ENCODE results near the gene CCDC97.
A peak's percentile ranks its signal among the peaks of the same experiment; 100 is the strongest.

The CCDC97 gene

DNA sequence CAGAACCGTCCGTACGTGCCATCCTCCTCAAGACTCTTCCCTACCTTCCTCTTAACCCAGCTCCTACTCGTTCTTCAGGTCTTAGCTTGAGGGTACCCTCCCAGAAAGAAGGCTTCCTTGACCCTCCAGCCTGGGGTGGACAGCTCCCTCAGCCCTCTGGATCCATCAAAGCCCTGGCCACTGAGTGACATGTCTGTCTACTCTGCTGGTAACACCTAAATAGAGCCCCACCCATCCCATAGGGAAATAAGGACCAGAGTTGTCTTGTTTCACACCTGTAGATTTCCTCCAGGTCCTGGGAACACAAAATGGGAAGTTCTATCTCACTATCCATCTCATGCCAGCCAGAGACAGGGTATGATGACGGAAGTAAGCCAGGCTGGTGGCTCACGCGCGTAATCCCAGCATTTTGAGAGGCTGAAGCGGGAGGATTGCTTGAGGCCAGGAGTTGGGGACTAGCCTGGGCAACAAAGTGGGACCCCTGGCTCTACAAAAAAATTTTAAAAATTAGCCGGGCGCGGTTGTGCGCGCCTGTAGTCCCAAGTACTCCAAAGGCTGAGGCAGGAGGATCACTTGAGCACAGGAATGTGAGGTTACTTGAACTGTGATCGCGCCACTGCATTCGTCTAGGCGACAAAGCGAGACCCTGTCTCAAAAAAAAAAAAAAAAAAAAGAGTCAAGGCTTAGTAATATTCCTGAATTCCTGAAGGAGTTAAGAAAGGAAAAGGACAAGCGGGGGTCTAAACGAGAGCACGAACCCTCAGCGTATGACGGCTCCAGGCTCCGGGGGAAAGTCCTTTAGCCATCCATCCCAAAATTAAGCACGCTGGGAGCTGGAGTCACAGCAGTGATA is 566 bp upstream of the CCDC97 start:
- TF ChIP-seq FOXP2 (optimal IDR thresholded peaks at IDR 0.05; ENCODE audit: control extremely low read depth, extremely low read length, insufficient read depth) (no peak), EZH2 (IDR thresholded peaks at IDR 0.05) (no peak), POLR2AphosphoS5 (IDR thresholded peaks at IDR 0.05; ENCODE audit: borderline replicate concordance, low read depth, low read length) (no peak; the same call in 1 of the 2 replicates)
- Histone ChIP-seq H3K4me3 (peak overlapping the region; percentile 98), H3K36me3 (ENCODE audit: insufficient read depth, low read length) (peaks cover 52% of the 10 kb centered on the region), H3K9me3 (ENCODE audit: low read depth, low read length) (no peaks in the 10 kb centered on the region), H3K9ac (ENCODE audit: insufficient read length) (peak overlapping the region; percentile 96), H3K27ac (peak overlapping the region; percentile 95)
- DNase-seq (ENCODE audit: low read depth, low spot score) = no peak

DNA sequence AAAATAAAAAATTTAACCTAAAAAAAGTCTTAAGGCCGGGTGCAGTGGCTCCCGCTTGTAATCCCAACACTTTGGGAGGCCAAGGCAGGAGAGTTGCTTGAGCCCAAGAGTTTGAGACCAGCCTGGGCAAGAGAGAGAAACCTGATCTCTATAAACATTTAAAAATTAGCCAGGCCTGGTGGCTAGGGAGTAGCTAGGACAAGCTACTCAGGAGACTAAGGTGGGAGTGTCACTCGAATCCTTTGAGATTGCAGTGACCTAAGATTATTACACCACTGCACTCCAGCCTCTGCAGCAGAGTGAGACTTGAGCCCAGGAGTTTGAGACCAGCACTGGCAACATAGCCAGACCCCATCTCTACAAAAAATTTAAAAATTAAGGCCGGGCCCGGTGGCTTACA is 1.1 kb downstream of the CCDC97 start:
- TF ChIP-seq POLR2AphosphoS5 (IDR thresholded peaks at IDR 0.05; ENCODE audit: borderline replicate concordance, low read depth, low read length) (no peak), EZH2 (IDR thresholded peaks at IDR 0.05) (no peak), FOXP2 (optimal IDR thresholded peaks at IDR 0.05; ENCODE audit: control extremely low read depth, extremely low read length, insufficient read depth) (no peak)
- Histone ChIP-seq H3K9ac (ENCODE audit: insufficient read length) (peak overlapping the region; percentile 96), H3K9me3 (ENCODE audit: low read depth, low read length) (no peaks in the 10 kb centered on the region), H3K36me3 (ENCODE audit: insufficient read depth, low read length) (peaks cover 44% of the 10 kb centered on the region), H3K4me3 (peak overlapping the region; percentile 98), H3K27ac (no peak overlapping the region; the same call in 1 of the 2 replicates)
- DNase-seq (ENCODE audit: low read depth, low spot score) = no peak

DNA sequence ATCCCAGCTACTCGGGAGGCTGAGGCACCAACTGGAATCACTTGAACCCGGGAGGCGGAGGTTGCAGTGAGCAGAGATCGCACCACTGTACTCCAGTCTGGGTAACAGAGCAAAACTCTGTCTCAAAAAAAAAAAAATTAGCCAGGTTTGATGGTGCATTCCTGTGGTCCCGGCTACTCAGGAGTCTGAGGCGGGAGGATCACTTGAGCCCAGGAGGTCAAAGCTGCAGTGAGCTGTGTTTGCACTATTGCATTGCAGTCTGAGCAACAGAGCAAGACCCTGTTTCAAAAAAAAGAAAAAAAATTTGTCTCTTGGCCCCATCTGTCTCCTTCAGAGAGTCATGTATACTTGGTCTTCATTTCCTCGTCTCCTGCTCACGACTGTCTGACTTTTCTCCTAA is 1.6 kb downstream of the CCDC97 start:
- TF ChIP-seq POLR2AphosphoS5 (IDR thresholded peaks at IDR 0.05; ENCODE audit: borderline replicate concordance, low read depth, low read length) (no peak), EZH2 (IDR thresholded peaks at IDR 0.05) (no peak), FOXP2 (optimal IDR thresholded peaks at IDR 0.05; ENCODE audit: control extremely low read depth, extremely low read length, insufficient read depth) (no peak)
- Histone ChIP-seq H3K36me3 (ENCODE audit: insufficient read depth, low read length) (peaks cover 44% of the 10 kb centered on the region), H3K9ac (ENCODE audit: insufficient read length) (no peak overlapping the region), H3K4me3 (no peak overlapping the region), H3K27ac (no peak overlapping the region), H3K9me3 (ENCODE audit: low read depth, low read length) (no peaks in the 10 kb centered on the region)
- DNase-seq (ENCODE audit: low read depth, low spot score) = no peak

DNA sequence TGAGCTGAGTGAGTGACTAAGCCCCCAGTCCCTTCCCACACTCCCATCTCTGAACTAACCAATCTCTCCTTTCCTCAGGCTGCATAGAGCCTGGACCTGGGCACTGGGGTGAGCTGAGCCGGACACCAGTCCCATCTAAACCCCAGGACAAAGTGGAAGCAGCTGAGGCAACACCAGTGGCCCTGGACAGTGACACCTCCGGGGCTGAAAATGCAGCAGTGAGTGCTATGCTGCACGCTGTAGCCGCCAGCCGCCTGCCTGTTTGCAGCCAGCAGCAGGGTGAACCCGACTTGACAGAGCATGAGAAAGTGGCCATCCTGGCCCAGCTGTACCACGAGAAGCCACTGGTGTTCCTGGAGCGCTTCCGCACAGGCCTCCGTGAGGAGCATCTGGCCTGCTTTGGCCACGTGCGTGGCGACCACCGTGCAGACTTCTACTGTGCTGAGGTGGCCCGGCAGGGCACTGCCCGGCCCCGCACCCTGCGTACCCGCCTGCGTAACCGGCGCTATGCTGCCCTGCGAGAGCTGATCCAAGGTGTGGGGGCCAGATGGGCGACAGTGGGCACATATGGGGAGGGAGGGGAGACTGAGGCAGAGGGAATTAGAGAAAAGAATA is 6.4 kb downstream of the CCDC97 start:
- H3K9ac ChIP-seq (ENCODE audit: insufficient read length) = no peak overlapping the region
- TF ChIP-seq POLR2AphosphoS5 (IDR thresholded peaks at IDR 0.05; ENCODE audit: borderline replicate concordance, low read depth, low read length) (no peak), FOXP2 (optimal IDR thresholded peaks at IDR 0.05; ENCODE audit: control extremely low read depth, extremely low read length, insufficient read depth) (no peak), EZH2 (IDR thresholded peaks at IDR 0.05) (no peak)
- H3K27ac ChIP-seq = no peak overlapping the region
- DNase-seq (ENCODE audit: low read depth, low spot score) = no peak
- no peaks in the 10 kb centered on the region for H3K9me3 ChIP-seq (ENCODE audit: low read depth, low read length)
- H3K4me3 ChIP-seq = no peak overlapping the region
- H3K36me3 ChIP-seq (ENCODE audit: insufficient read depth, low read length) = peaks cover 47% of the 10 kb centered on the region; the same call in 1 of the 2 replicates

DNA sequence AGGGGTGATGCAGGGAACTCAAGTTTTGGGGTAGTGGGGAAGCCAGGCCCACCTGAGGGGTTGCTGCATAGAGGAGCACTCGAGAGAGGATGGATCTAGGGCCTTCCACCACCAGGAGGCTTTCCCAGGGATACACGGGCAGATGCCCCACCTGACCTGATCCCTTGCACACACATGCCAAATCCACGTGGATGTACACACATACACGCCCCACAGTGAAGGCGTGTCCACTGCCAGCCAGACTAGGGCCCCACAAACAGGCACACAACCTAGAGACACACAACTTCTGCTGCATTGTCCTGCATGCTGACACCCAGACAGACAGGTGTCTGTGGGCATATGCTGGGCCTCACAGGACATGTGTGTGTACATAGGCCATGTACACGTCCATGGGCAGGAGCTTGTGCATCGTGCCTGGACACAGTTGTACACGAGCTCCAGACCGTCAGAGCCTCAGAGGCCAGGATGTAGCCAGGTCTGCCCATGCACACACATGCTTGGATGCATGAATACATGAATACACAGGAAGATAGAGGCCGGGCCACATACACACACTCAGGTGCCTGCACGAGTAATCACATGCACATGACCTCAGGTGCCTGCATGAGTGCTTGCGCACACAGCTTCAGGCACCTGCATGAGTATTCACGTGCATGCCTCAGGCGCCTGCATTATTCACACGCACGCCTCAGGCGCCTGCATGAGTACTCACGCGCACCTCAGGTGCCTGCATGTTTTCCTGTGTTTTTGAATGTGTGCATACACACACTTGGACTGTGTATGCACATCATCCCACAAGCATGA is 8.9 kb downstream of the CCDC97 start:
- DNase-seq (ENCODE audit: low read depth, low spot score) = no peak
- H3K36me3 ChIP-seq (ENCODE audit: insufficient read depth, low read length) = peaks cover 34% of the 10 kb centered on the region; the same call in 1 of the 2 replicates
- no peaks in the 10 kb centered on the region for H3K9me3 ChIP-seq (ENCODE audit: low read depth, low read length)

DNA sequence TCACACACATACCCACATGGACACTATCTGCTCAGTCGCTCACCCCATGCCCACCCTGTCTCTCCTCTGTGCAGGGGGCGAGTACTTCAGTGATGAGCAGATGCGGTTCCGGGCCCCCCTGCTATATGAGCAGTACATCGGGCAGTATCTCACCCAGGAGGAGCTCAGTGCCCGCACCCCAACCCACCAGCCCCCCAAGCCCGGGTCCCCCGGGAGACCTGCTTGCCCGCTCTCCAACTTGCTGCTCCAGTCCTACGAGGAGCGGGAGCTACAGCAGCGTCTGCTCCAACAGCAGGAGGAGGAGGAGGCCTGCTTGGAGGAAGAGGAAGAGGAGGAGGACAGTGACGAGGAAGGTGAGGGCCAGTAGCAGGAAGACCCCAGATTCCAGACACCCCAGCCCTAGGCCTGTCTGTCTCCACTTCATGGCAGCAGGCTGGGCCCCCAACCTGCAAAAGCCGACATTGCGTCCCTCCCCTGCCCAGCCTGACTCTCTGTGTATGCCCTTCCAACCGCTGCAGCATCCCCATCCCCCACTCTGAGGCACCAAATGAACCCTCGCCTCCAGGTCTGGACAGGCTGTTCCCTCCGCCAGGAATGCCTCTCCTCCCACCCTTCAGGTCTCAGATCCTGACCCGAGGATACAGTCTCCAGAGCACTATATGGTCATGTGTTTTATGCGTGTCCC is 9.7 kb downstream of the CCDC97 start:
- no peak overlapping the region for H3K27ac ChIP-seq
- H3K4me3 ChIP-seq = no peak overlapping the region
- H3K9ac ChIP-seq (ENCODE audit: insufficient read length) = no peak overlapping the region
- peaks cover 27% of the 10 kb centered on the region; the same call in 1 of the 2 replicates for H3K36me3 ChIP-seq (ENCODE audit: insufficient read depth, low read length)
- H3K9me3 ChIP-seq (ENCODE audit: low read depth, low read length) = no peaks in the 10 kb centered on the region
- DNase-seq (ENCODE audit: low read depth, low spot score) = no peak
- TF ChIP-seq FOXP2 (optimal IDR thresholded peaks at IDR 0.05; ENCODE audit: control extremely low read depth, extremely low read length, insufficient read depth) (no peak), POLR2AphosphoS5 (IDR thresholded peaks at IDR 0.05; ENCODE audit: borderline replicate concordance, low read depth, low read length) (peak; percentile 44; the same call in 1 of the 2 replicates)

More for the DNA sequence above, 8.9 kb downstream of the CCDC97 start:
- H3K9ac ChIP-seq (ENCODE audit: insufficient read length) = no peak overlapping the region
- no peak overlapping the region for H3K4me3 ChIP-seq
- H3K27ac ChIP-seq = no peak overlapping the region
- TF ChIP-seq EZH2 (IDR thresholded peaks at IDR 0.05) (no peak), POLR2AphosphoS5 (IDR thresholded peaks at IDR 0.05; ENCODE audit: borderline replicate concordance, low read depth, low read length) (peak; percentile 28; the same call in 1 of the 2 replicates)

DNA sequence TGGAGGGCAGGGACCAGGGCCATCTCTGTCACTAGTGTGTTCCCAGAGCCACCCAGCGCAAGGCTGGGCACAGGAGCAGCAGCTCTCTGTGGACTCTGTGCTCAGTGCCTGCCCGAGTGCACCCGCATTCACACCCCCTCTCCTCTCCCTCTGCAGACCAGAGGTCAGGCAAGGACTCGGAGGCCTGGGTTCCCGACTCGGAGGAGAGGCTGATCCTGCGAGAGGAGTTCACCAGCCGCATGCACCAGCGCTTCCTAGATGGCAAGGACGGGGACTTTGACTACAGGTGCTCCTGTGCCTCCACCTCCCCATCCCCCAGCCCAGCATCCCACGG is 10.2 kb downstream of the CCDC97 start:
- H3K9me3 ChIP-seq (ENCODE audit: low read depth, low read length) = no peaks in the 10 kb centered on the region
- no peak overlapping the region for H3K4me3 ChIP-seq
- H3K9ac ChIP-seq (ENCODE audit: insufficient read length) = no peak overlapping the region
- TF ChIP-seq POLR2AphosphoS5 (IDR thresholded peaks at IDR 0.05; ENCODE audit: borderline replicate concordance, low read depth, low read length) (no peak; the same call in 1 of the 2 replicates), FOXP2 (optimal IDR thresholded peaks at IDR 0.05; ENCODE audit: control extremely low read depth, extremely low read length, insufficient read depth) (no peak), EZH2 (IDR thresholded peaks at IDR 0.05) (no peak)
- peaks cover 27% of the 10 kb centered on the region; the same call in 1 of the 2 replicates for H3K36me3 ChIP-seq (ENCODE audit: insufficient read depth, low read length)
- DNase-seq (ENCODE audit: low read depth, low spot score) = no peak
- no peak overlapping the region for H3K27ac ChIP-seq

All from SK-N-MC (cell line).